Measurements from ENCODE around the gene AFF3.

DNA sequence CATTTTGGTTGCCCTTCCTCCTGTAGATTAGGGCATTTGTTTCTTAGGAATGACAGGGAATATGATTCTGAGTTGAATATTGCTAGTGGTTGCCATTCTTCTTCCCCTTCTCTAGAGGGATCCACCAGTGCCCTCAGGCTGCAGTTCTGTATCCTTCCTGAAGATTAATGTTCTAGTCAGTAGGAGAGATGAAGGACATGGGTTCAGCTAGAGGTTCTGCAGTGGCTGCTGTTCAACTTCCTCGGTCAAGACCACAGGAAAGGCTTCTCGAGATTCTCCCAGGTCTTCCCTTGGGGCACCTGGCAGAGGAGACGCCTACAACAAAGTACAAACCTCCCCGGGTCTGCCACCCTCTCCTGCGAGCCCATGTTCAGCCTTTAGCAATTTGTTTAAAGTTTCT lies 325.5 kb downstream of the AFF3 start:
- TF ChIP-seq CTCF (optimal IDR thresholded peaks at IDR 0.05 in 1 of 3, IDR thresholded peaks at IDR 0.05 in 1 of 3, conservative IDR thresholded peaks at IDR 0.05 in 1 of 3; ENCODE audit: extremely low read depth in 1 of 3, insufficient read depth in 2 of 3, low read length in 3 of 3): no peak
- TF ChIP-seq EZH2 (IDR thresholded peaks at IDR 0.05; ENCODE audit: low read length): no peak

Measured in keratinocyte (primary cell).